Activated CD8-positive, alpha-beta T cell treated with anti-CD3 and anti-CD28 coated beads for 36 hours (primary cell): ENCODE measurements around the gene CYP27A1. TPM values are rescaled to one million over a fixed set of nuclear protein-coding genes. Genes with fewer than 3 reads are reported as not detected.

Experiments used
- ATAC-seq: fragments of 200-7000 bp; cut with Tn5 transposase; one replicate; pipeline ENCODE4 v1.10.0; 2021; ENCODE audit warnings: mild to moderate bottlenecking, moderate library complexity
- CTCF ChIA-PET: fragments of 350-600 bp; sonication (Branson Sonifier 250); formaldehyde crosslinking; loops from one replicate; lab custom pipeline; 2021; ENCODE audit warnings: antibody characterized with exemption; lab: Charles Lee
- POLR2A ChIA-PET: fragments of 350-600 bp; sonication (Branson Sonifier 250); formaldehyde crosslinking; loops from one replicate; lab custom pipeline; 2021; ENCODE audit warnings: antibody characterized with exemption; lab: Charles Lee
- DNase-seq: peaks from one replicate; pipeline ENCODE4 v3.0.0-alpha.2; 2020
- H3K27ac Mint-ChIP-seq: one replicate; pipeline ENCODE4 v1.8.0; 2021; ENCODE audit warnings: mild to moderate bottlenecking, mixed read lengths
- H3K27me3 Mint-ChIP-seq: one replicate; pipeline ENCODE4 v1.8.0; 2021; ENCODE audit warnings: mixed read lengths
- H3K36me3 Mint-ChIP-seq: one replicate; pipeline ENCODE4 v1.8.0; 2021; ENCODE audit warnings: low read depth, mixed read lengths
- H3K4me1 Mint-ChIP-seq: one replicate; pipeline ENCODE4 v1.8.0; 2021; ENCODE audit warnings: low read depth, mixed read lengths
- H3K4me3 Mint-ChIP-seq: one replicate; pipeline ENCODE4 v1.8.0; 2021; ENCODE audit warnings: mild to moderate bottlenecking, moderate library complexity, mixed read lengths
- H3K9me3 Mint-ChIP-seq: one replicate; pipeline ENCODE4 v1.8.0; 2021; ENCODE audit warnings: mixed read lengths
- intact Hi-C: fragments of 100-400 bp; cut with micrococcal nuclease; formaldehyde crosslinking; loops from one replicate; pipeline ENCODE4 v1.10.0; 2022
- microRNA-seq: library from miRNA; unstranded; fragments of <30 nt; microRNA quantifications from one replicate; pipeline ENCODE4 v1.2.0, GENCODE V29; 2022; ENCODE audit warnings: borderline microRNAs expressed, borderline replicate concordance
- total RNA-seq, 2 experiments: library from RNA; stranded (reverse); gene quantifications; one replicate each; pipeline ENCODE4 v1.2.3, GENCODE V29; 2021
- TF ChIP-seq, protein P1 (sequence below): fragments of 200-600 bp; IDR thresholded peaks from one replicate; pipeline ENCODE4 v1.8.0; 2022; ENCODE audit warnings: antibody characterized with exemption, mild to moderate bottlenecking

Gene CYP27A1
- total RNA-seq, 2 experiments from 2014 or later = 0.14 to 0.18 TPM

DNA sequence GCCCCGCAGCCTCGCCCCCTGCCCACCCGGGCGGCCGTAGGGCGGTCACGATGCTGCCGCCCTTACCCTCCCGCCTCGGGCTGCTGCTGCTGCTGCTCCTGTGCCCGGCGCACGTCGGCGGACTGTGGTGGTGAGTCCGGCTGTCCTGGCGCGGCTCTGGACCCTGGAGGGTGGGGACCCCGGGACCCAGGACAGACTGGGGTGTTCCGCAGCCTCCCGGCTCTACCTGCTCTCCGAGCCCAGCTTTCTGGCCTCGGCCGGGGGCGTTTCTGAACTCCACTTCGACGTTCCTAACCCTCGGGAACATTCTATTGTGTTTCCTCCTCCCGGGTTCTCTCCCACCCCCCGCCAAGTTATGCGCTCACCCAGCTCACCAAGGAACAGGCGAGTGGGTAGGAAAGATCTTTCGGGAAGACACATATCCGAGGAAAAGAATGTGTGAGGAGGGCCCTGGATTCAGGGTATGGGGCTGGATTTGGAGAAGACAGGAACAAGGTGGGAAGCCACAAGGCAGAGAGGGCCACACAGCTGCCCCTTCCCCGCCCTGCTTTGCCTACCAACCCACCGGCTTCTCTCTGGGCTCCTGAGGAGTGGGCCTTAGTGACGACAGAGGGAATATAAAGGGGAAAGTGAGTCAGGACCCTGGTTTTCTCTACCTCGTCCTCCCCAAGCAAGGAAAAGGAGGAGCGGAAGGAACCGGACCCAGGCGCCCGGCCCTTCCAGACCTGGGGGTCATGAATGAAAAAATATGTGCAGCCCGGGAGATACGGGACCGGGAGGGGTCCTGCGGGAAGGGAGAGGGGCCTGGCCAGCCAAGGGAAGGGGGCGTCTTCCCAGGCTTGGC lies 78.3 kb downstream of the CYP27A1 start:
- DNase-seq (no peak), ATAC-seq (no peak)
- no peak overlapping the region for H3K27ac Mint-ChIP-seq
- no peaks in the 10 kb centered on the region for H3K36me3 Mint-ChIP-seq
- H3K27me3 Mint-ChIP-seq = peaks cover 73% of the 10 kb centered on the region
- POLR2A ChIA-PET = interaction anchor here (1.4 kb wide), 2 partner anchors 74 to 85 kb away, joined by 3 read pairs; no protein-coding TSS in a partner anchor
- CTCF ChIA-PET = interaction anchor here (0.6 to 7.6 kb wide), 8 partner anchors 9 to 149 kb away, joined by 3 to 63 read pairs (median 6); no protein-coding TSS in a partner anchor
- no peaks in the 10 kb centered on the region for H3K9me3 Mint-ChIP-seq
- TF ChIP-seq, protein P1, sequence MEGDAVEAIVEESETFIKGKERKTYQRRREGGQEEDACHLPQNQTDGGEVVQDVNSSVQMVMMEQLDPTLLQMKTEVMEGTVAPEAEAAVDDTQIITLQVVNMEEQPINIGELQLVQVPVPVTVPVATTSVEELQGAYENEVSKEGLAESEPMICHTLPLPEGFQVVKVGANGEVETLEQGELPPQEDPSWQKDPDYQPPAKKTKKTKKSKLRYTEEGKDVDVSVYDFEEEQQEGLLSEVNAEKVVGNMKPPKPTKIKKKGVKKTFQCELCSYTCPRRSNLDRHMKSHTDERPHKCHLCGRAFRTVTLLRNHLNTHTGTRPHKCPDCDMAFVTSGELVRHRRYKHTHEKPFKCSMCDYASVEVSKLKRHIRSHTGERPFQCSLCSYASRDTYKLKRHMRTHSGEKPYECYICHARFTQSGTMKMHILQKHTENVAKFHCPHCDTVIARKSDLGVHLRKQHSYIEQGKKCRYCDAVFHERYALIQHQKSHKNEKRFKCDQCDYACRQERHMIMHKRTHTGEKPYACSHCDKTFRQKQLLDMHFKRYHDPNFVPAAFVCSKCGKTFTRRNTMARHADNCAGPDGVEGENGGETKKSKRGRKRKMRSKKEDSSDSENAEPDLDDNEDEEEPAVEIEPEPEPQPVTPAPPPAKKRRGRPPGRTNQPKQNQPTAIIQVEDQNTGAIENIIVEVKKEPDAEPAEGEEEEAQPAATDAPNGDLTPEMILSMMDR = no peak
- peak overlapping the region; percentile 11 for H3K4me3 Mint-ChIP-seq
- peaks cover 10% of the 10 kb centered on the region for H3K4me1 Mint-ChIP-seq
- intact Hi-C loops = loop anchor here (5.0 kb wide), 1 partner anchor 122 kb away; no protein-coding TSS in a partner anchor

DNA sequence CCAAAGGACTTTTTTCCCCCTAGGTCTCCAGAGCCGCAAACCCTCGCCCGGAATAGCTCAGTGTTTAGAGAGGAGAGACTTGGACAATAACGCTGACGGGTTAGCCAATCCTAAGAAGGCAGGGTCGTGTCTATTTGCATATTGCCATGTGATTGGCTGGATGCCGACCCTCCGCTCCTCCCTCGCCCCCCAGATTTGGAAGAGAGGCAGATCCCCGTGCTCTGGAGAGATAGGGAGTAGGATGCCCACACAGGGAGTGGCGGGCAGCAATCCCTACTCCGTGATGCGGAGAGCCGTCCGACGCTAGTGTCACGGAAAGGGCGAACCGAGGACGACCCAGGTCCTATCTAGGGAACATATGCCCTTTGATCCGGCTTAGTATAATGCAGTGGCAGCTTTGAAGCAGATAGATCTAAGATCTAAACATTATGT lies 79.0 kb downstream of the CYP27A1 start:
- CTCF ChIA-PET = interaction anchor here (0.9 to 7.6 kb wide), 5 partner anchors 9 to 119 kb away, joined by 4 to 63 read pairs (median 9); no protein-coding TSS in a partner anchor

DNA sequence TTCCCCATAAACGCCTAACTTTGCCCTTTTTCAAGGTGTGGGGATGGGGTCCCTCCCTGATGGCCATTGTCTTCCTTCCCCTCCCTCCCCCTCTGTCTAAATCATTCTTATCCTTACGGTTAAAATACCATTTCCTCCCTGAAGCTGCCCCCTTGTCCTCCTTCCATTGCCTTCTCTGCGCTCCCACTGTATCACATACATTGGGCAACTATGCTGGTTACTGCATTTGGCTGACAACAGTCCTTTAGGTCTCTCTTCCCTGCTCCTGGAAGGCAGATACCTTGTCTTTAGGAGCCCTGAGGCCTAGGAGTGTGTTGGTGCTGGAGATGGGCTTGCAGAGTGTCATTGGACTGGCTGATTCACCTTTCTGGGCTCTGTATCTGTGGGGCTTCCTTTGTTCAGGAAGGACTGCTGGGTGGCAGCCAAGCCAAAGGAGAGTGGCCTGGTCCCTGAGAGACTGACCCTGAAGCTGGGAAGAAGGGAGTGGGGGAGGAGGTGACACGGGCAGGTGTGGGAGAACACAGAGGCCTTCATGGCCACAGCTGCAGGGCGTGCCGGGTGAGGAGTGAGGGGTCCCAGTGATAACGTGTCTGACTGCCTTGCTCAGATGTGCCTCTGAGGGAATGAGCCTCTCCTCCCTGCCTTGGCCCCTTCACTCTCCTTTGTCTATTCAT lies 79.8 kb downstream of the CYP27A1 start:
- Mint-ChIP-seq H3K4me3 (no peak overlapping the region), H3K27me3 (peaks cover 60% of the 10 kb centered on the region), H3K4me1 (peaks cover 10% of the 10 kb centered on the region), H3K27ac (no peak overlapping the region), H3K36me3 (no peaks in the 10 kb centered on the region), H3K9me3 (no peaks in the 10 kb centered on the region)
- ChIA-PET POLR2A (interaction anchor here (0.6 to 1.2 kb wide), 2 partner anchors 14 to 24 kb away, joined by 3 read pairs; no protein-coding TSS in a partner anchor), CTCF (interaction anchor here (1.3 to 7.6 kb wide), 5 partner anchors 8 to 197 kb away, joined by 3 to 63 read pairs (median 9); no protein-coding TSS in a partner anchor)
- DNase-seq (no peak), ATAC-seq (no peak)
- intact Hi-C loops = no loop called here
- TF ChIP-seq, protein P1 = no peak

More for the DNA sequence above, 79.0 kb downstream of the CYP27A1 start:
- Mint-ChIP-seq H3K36me3 (no peaks in the 10 kb centered on the region), H3K4me1 (peaks cover 10% of the 10 kb centered on the region), H3K27me3 (peaks cover 68% of the 10 kb centered on the region), H3K4me3 (no peak overlapping the region), H3K9me3 (no peaks in the 10 kb centered on the region), H3K27ac (no peak overlapping the region)
- TF ChIP-seq, protein P1 = no peak
- POLR2A ChIA-PET = interaction anchor here (1.2 to 1.4 kb wide), 2 partner anchors 13 to 84 kb away, joined by 3 read pairs; no protein-coding TSS in a partner anchor
- DNase-seq (peak; percentile 21), ATAC-seq (peak; percentile 35)
- intact Hi-C loops = no loop called here

DNA sequence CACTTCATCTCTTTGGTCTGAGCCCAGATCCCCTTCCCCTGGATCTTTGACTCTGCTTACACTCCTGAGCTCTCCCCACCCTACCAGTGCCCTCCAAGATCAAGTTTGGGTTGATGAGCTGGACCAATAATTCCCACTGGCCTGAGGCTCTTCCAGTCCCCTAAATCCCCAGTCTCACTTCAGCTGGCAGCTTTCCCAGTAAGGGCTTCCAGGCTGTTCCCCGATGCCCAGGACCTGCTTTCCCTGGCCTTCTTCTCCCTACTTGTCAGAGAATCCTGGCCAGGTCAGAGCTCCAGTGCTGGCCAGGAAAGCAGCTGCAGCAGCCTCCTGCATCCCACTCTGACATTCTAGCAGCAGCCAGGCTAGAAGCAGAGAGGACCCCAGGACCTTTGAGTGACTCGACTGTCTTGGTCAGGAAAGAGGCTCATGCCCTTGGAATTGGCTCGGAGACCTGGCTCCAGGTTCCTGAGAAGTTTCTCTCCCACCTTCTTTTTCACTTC lies 81.1 kb downstream of the CYP27A1 start:
- no peaks in the 10 kb centered on the region for H3K36me3 Mint-ChIP-seq
- DNase-seq (no peak), ATAC-seq (no peak)
- H3K4me3 Mint-ChIP-seq = no peak overlapping the region
- ChIA-PET POLR2A (no interaction called here), CTCF (interaction anchor here (1.0 to 4.3 kb wide), 5 partner anchors 10 to 42 kb away, joined by 3 to 30 read pairs (median 6); no protein-coding TSS in a partner anchor)
- H3K27ac Mint-ChIP-seq = no peak overlapping the region
- TF ChIP-seq, protein P1 = no peak
- intact Hi-C loops = no loop called here
- no peaks in the 10 kb centered on the region for H3K9me3 Mint-ChIP-seq
- peaks cover 10% of the 10 kb centered on the region for H3K4me1 Mint-ChIP-seq
- peaks cover 49% of the 10 kb centered on the region for H3K27me3 Mint-ChIP-seq

Small RNA genes lying within 50 kb of the gene (microRNA-seq; reads per million reads assigned to microRNA genes)
- gene MIR9500 = not detected

Other genes starting within 250 kb of the CYP27A1 start
- 10 to 100 TPM; 51.7 to 53.2 TPM for gene USP37, start 213.8 kb upstream of the CYP27A1 start, total RNA-seq
- 100 to 1,000 TPM; 106 to 119 TPM for gene CNOT9, start 213.3 kb upstream of the CYP27A1 start, total RNA-seq
- gene PLCD4, start 174.2 kb upstream of the CYP27A1 start, total RNA-seq = under 1 TPM; 0.34 to 0.49 TPM
- 10 to 100 TPM; 30.4 to 33.7 TPM for gene ZNF142, start 122.5 kb upstream of the CYP27A1 start, total RNA-seq
- 10 to 100 TPM; 69.6 to 76.3 TPM for gene BCS1L, start 122.5 kb upstream of the CYP27A1 start, total RNA-seq
- gene RNF25, start 110.1 kb upstream of the CYP27A1 start, total RNA-seq = 10 to 100 TPM; 14.7 to 17.0 TPM
- gene STK36, start 110.1 kb upstream of the CYP27A1 start, total RNA-seq = 10 to 100 TPM; 11.6 to 14.9 TPM
- 10 to 100 TPM; 32.2 to 36.6 TPM for gene TTLL4, start 71.3 kb upstream of the CYP27A1 start, total RNA-seq
- gene PRKAG3, start 49.7 kb downstream of the CYP27A1 start, total RNA-seq = not detected
- under 1 TPM; 0.25 to 0.34 TPM for gene WNT6, start 77.7 kb downstream of the CYP27A1 start, total RNA-seq
- 10 to 100 TPM; 27.9 to 29.2 TPM for gene WNT10A, start 98.7 kb downstream of the CYP27A1 start, total RNA-seq
- not detected for gene CDK5R2, start 177.5 kb downstream of the CYP27A1 start, total RNA-seq
- not detected for gene FEV, start 203.0 kb downstream of the CYP27A1 start, total RNA-seq
- not detected for gene CRYBA2, start 211.3 kb downstream of the CYP27A1 start, total RNA-seq